ENCODE data around the gene PPFIA3.

Gene PPFIA3

DNA sequence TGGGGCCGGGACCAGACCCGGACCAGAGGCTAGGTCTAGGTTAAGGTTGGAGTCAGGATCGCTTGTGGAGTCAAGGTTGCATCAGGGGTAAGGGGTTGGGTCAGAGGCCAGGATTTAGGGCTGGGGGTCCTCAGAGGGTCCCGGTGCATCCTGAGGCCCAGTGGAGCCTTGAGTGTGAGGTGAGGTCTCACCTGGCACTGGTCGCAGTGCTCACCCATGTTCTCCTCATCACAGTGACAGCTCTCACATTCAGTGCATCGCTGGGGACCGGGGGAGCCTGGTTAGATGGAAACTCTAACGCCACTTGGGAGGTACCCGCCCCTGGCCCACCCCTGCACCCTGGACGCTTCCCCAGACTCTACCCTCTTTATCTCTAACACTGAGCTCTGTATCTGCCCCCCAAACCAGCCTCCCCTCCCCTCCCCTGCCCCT, 32.8 kb downstream of the PPFIA3 start:
- H3K27ac ChIP-seq (ENCODE audit: low read length): no peak overlapping the region
- H3K4me2 ChIP-seq (ENCODE audit: low read depth, low read length): no peak overlapping the region
- no peaks in the 10 kb centered on the region for H3K36me3 ChIP-seq (replicated peaks; ENCODE audit: insufficient read depth, low read length)
- TF ChIP-seq EZH2phosphoT487 (IDR thresholded peaks at IDR 0.05; ENCODE audit: low read length) (no peak), EZH2 (optimal IDR thresholded peaks at IDR 0.05; ENCODE audit: low read depth, low read length) (no peak), CTCF (IDR thresholded peaks at IDR 0.05; ENCODE audit: low read length) (no peak)
- peaks cover 5% of the 10 kb centered on the region; the same call in 1 of the 2 replicates for H3K4me1 ChIP-seq (ENCODE audit: low read length)
- no peak overlapping the region for H3K4me3 ChIP-seq (ENCODE audit: low read length)
- no peaks in the 10 kb centered on the region for H3F3A ChIP-seq (ENCODE audit: insufficient read depth, low read length)
- no peaks in the 10 kb centered on the region for H3K9me2 ChIP-seq (replicated peaks; ENCODE audit: insufficient read depth, low read length)
- no peak overlapping the region for H2AFZ ChIP-seq (ENCODE audit: low read length)
- H3K9me3 ChIP-seq (replicated peaks; ENCODE audit: insufficient read depth, low read length): no peaks in the 10 kb centered on the region
- peaks cover 64% of the 10 kb centered on the region for H3K27me3 ChIP-seq (replicated peaks; ENCODE audit: insufficient read depth, low read length)
- no peak overlapping the region for H3K9ac ChIP-seq (ENCODE audit: low read length)
- H3K79me2 ChIP-seq (ENCODE audit: low read length): no peaks in the 10 kb centered on the region
- DNase-seq: no peak
- H4K20me1 ChIP-seq (ENCODE audit: insufficient read depth, low read length): no peaks in the 10 kb centered on the region

GRCh38 chr19:49153167-49153809, 33.9 kb downstream of the PPFIA3 start:
- peaks cover 5% of the 10 kb centered on the region; the same call in 1 of the 2 replicates for H3K4me1 ChIP-seq (ENCODE audit: low read length)
- no peaks in the 10 kb centered on the region for H4K20me1 ChIP-seq (ENCODE audit: insufficient read depth, low read length)
- DNase-seq: no peak
- no peaks in the 10 kb centered on the region for H3K36me3 ChIP-seq (replicated peaks; ENCODE audit: insufficient read depth, low read length)
- no peak overlapping the region for H3K4me2 ChIP-seq (ENCODE audit: low read depth, low read length)
- no peak overlapping the region for H3K4me3 ChIP-seq (ENCODE audit: low read length)
- no peak overlapping the region for H3K27ac ChIP-seq (ENCODE audit: low read length)
- no peak overlapping the region for H3K9ac ChIP-seq (ENCODE audit: low read length)
- H3K9me2 ChIP-seq (replicated peaks; ENCODE audit: insufficient read depth, low read length): no peaks in the 10 kb centered on the region
- no peaks in the 10 kb centered on the region for H3F3A ChIP-seq (ENCODE audit: insufficient read depth, low read length)
- no peak overlapping the region for H2AFZ ChIP-seq (ENCODE audit: low read length)
- H3K9me3 ChIP-seq (replicated peaks; ENCODE audit: insufficient read depth, low read length): no peaks in the 10 kb centered on the region
- TF ChIP-seq EZH2phosphoT487 (IDR thresholded peaks at IDR 0.05; ENCODE audit: low read length): no peak
- TF ChIP-seq CTCF (IDR thresholded peaks at IDR 0.05; ENCODE audit: low read length): no peak
- no peaks in the 10 kb centered on the region for H3K79me2 ChIP-seq (ENCODE audit: low read length)
- H3K27me3 ChIP-seq (replicated peaks; ENCODE audit: insufficient read depth, low read length): peaks cover 65% of the 10 kb centered on the region

DNA sequence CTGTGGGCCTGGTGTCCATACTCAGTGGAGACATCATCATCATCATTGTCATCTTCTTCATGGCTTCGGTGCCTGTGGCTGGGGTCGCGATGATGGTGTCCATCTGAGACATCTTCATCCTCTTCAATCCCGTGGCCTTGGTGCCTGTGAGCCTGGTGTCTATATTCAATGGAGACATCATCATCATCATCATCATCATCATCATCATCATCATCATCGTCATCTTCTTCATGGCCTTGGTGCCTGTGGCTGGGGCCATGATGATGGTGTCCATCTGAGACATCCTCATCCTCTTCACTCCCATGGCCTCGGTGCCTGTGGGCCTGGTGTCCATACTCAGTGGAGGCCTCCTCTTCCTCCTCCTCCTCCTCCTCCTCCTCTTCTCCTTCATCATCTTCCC, 34.9 kb downstream of the PPFIA3 start:
- no peak for TF ChIP-seq CTCF (IDR thresholded peaks at IDR 0.05; ENCODE audit: low read length)
- no peak for TF ChIP-seq EZH2 (optimal IDR thresholded peaks at IDR 0.05; ENCODE audit: low read depth, low read length)
- no peak for TF ChIP-seq EZH2phosphoT487 (IDR thresholded peaks at IDR 0.05; ENCODE audit: low read length)

More for the DNA sequence above, 34.9 kb downstream of the PPFIA3 start:
- Histone ChIP-seq H2AFZ (ENCODE audit: low read length) (no peak overlapping the region), H3K9ac (ENCODE audit: low read length) (no peak overlapping the region), H3K79me2 (ENCODE audit: low read length) (no peaks in the 10 kb centered on the region), H3K36me3 (replicated peaks; ENCODE audit: insufficient read depth, low read length) (no peaks in the 10 kb centered on the region), H3K27ac (ENCODE audit: low read length) (no peak overlapping the region), H3K9me3 (replicated peaks; ENCODE audit: insufficient read depth, low read length) (no peaks in the 10 kb centered on the region), H3K4me2 (ENCODE audit: low read depth, low read length) (no peak overlapping the region), H3K9me2 (replicated peaks; ENCODE audit: insufficient read depth, low read length) (no peaks in the 10 kb centered on the region), H4K20me1 (ENCODE audit: insufficient read depth, low read length) (no peaks in the 10 kb centered on the region), H3F3A (ENCODE audit: insufficient read depth, low read length) (no peaks in the 10 kb centered on the region), H3K27me3 (replicated peaks; ENCODE audit: insufficient read depth, low read length) (peaks cover 63% of the 10 kb centered on the region), H3K4me3 (ENCODE audit: low read length) (no peak overlapping the region), H3K4me1 (ENCODE audit: low read length) (peaks cover 5% of the 10 kb centered on the region; the same call in 1 of the 2 replicates)
- DNase-seq: no peak
